Spleen (tissue), 7 donors: ENCODE results near the gene CAMK1D.

ENCODE experiments used
- POLR2A ChIP-seq, 3 donors: fragments of 450-650 bp; IDR thresholded peaks; one replicate each; pipeline ENCODE4 v1.5.1; 2017; ENCODE audit warnings: antibody characterized with exemption in 3 of 3, mild to moderate bottlenecking in 1 of 3
- POLR2AphosphoS5 ChIP-seq, 3 donors: sonication (generic); formaldehyde crosslinking; IDR thresholded peaks; one replicate each; pipeline ENCODE4 v1.5.1; 2017; ENCODE audit warnings: antibody characterized with exemption in 3 of 3
- TF ChIP-seq, protein P1 (sequence below), 11 experiments: fragments of 200-600 bp in 7 of 11; fragments of 450-650 bp in 4 of 11; sonication (generic) in 4 of 11; IDR thresholded peaks in 8 of 11; conservative IDR thresholded peaks in 3 of 11; 1 replicate in 7 of 11; 2 replicates in 4 of 11; pipeline versions ENCODE4 v1.4.0 to v1.8.0; 2016 to 2021; ENCODE audit warnings: antibody characterized with exemption in 11 of 11, inconsistent platforms in 4 of 11, mild to moderate bottlenecking in 1 of 11
- donor health status: DM: no; HTN: no; CAD: no; lungs with moderate emphysema.
- donor health status: DM: no; HTN: no; CAD: no.
- donor health status: DM: no; HTN: no; CAD: no.

DNA sequence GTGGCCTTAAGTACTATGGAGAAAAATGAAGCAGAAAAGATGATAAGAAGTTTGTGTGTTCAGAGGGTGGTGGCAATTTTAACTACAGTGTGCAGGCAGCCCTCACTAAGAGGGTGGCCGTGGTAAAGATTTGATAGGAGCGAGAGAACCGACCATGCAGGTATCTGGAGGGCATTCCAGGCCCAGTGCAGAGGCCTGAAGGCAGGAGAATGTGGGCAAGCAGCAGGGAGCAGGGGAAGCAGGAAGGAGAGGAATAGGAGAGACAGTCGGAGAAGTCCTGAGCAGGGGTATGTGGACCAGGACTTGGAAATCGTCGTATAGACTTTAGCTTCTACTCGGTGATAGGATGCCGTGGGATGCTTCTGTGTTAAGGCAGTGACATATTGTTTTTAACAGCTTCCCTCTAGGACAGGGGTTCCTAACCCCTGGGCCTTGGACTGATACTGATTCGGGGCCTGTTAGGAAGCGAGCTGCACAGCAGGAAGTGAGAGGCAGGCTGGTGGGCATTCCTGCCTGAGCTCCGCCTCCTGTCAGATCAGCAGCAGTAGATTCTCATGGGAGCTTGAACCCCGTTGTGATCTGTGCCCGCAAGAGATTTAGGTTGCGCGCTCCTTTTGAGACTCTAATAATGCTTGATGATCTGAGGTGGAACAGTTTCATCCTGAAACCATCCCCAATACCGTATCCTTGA, 425.0 kb downstream of the CAMK1D start:
- TF ChIP-seq, protein P1, sequence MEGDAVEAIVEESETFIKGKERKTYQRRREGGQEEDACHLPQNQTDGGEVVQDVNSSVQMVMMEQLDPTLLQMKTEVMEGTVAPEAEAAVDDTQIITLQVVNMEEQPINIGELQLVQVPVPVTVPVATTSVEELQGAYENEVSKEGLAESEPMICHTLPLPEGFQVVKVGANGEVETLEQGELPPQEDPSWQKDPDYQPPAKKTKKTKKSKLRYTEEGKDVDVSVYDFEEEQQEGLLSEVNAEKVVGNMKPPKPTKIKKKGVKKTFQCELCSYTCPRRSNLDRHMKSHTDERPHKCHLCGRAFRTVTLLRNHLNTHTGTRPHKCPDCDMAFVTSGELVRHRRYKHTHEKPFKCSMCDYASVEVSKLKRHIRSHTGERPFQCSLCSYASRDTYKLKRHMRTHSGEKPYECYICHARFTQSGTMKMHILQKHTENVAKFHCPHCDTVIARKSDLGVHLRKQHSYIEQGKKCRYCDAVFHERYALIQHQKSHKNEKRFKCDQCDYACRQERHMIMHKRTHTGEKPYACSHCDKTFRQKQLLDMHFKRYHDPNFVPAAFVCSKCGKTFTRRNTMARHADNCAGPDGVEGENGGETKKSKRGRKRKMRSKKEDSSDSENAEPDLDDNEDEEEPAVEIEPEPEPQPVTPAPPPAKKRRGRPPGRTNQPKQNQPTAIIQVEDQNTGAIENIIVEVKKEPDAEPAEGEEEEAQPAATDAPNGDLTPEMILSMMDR (IDR thresholded peaks at IDR 0.05 in 8 of 11, conservative IDR thresholded peaks at IDR 0.05 in 3 of 11): no peak
- TF ChIP-seq POLR2AphosphoS5 (IDR thresholded peaks at IDR 0.05): no peak
- no peak for TF ChIP-seq POLR2A (IDR thresholded peaks at IDR 0.05)
